GM12878 (cell line): ENCODE data around the gene WDR91. TPM values are rescaled to one million over a fixed set of nuclear protein-coding genes. Genes with fewer than 3 reads are reported as not detected.

Experiments
- ATAC-seq: fragments of 200-7000 bp; cut with Tn5 transposase; 3 replicates; pipeline ENCODE4 v1.9.1; 2020; ENCODE audit warnings: mild to moderate bottlenecking, moderate library complexity
- BruUV-seq: library from RNA; stranded (reverse); fragments of 400-500 nt; replicated peaks from 2 replicates; lab custom pipeline; 2021; lab: Mats Ljungman, UMichigan
- CTCF ChIA-PET: fragments of 300-600 bp; sonication (Branson Sonifier 250); formaldehyde crosslinking; extraction: SDS; loops from one replicate; lab custom pipeline; 2021; ENCODE audit warnings: inconsistent platforms; lab: Yijun Ruan, JAX
- POLR2A ChIA-PET: fragments of 350-600 bp; formaldehyde crosslinking; extraction: SDS; loops from one replicate; lab custom pipeline; 2021; ENCODE audit warnings: inconsistent platforms; lab: Charles Lee
- RAD21 ChIA-PET: fragments of 300-600 bp; sonication (Branson Sonifier 250); formaldehyde crosslinking; loops from one replicate; lab custom pipeline; 2023; ENCODE audit warnings: antibody characterized with exemption; ENCODE audit not compliant: unreplicated experiment; lab: Charles Lee
- SMC1A ChIA-PET: fragments of 300-600 bp; sonication (Branson Sonifier 250); formaldehyde crosslinking; loops from one replicate; lab custom pipeline; 2023; ENCODE audit not compliant: unreplicated experiment, uncharacterized antibody; lab: Charles Lee
- DNase-seq: peaks from one replicate; pipeline ENCODE4 v3.0.0-alpha.2; 2011; ENCODE audit warnings: low read depth, low spot score
- FAIRE-seq: peaks from 3 replicates; lab custom pipeline; 2011; peaks lifted over from hg19 to GRCh38; lab: Jason Lieb, UNC
- H2AFZ ChIP-seq: 2 replicates; pipeline ENCODE4 v1.6.0; 2011; ENCODE audit warnings: low read depth, low read length, control low read depth; ENCODE audit not compliant: control insufficient read depth
- H3K27ac ChIP-seq: 2 replicates; pipeline ENCODE4 v1.5.1; 2011; ENCODE audit warnings: control low read depth; ENCODE audit not compliant: control insufficient read depth, insufficient read depth
- H3K27me3 ChIP-seq, 2 experiments: replicated peaks in 1 of 2; 2 replicates each; pipeline versions ENCODE4 v1.6.0 to v1.6.1; 2011; ENCODE audit warnings: low read length in 1 of 2; ENCODE audit not compliant: control insufficient read depth in 2 of 2, insufficient read depth in 2 of 2
- H3K36me3 ChIP-seq, 2 experiments: 2 replicates each; pipeline ENCODE4 v1.5.1; 2011; ENCODE audit warnings: low read length in 1 of 2; ENCODE audit not compliant: control insufficient read depth in 2 of 2, insufficient read depth in 2 of 2
- H3K4me1 ChIP-seq: 2 replicates; pipeline ENCODE4 v1.6.1; 2011; ENCODE audit warnings: mild to moderate bottlenecking, low read length, moderate library complexity, mixed read lengths; ENCODE audit not compliant: control insufficient read depth, insufficient read depth
- H3K4me2 ChIP-seq: 2 replicates; pipeline ENCODE4 v1.6.0; 2011; ENCODE audit warnings: control low read depth; ENCODE audit not compliant: control insufficient read depth, insufficient read depth
- H3K4me3 ChIP-seq: fragments of 200-600 bp; sonication (generic); 2 replicates; pipeline ENCODE4 v1.5.1; 2016
- H3K79me2 ChIP-seq: 2 replicates; pipeline ENCODE4 v1.6.0; 2011; ENCODE audit warnings: low read length; ENCODE audit not compliant: control insufficient read depth, insufficient read depth
- H3K9ac ChIP-seq: 2 replicates; pipeline ENCODE4 v1.8.0; 2011; ENCODE audit warnings: low read length, control low read depth, mixed read lengths; ENCODE audit not compliant: control insufficient read depth, insufficient read depth
- H3K9me3 ChIP-seq: replicated peaks from 3 replicates; pipeline ENCODE4 v1.5.1; 2011; ENCODE audit warnings: mild to moderate bottlenecking, low read length; ENCODE audit not compliant: control insufficient read depth, insufficient read depth
- H4K20me1 ChIP-seq: 2 replicates; pipeline ENCODE4 v1.6.0; 2011; ENCODE audit not compliant: control insufficient read depth, insufficient read depth
- BACH1 ChIP-seq: fragments of 450-650 bp; IDR thresholded peaks from 2 replicates; pipeline ENCODE4 v1.6.1; 2017; ENCODE audit warnings: mild to moderate bottlenecking, borderline replicate concordance
- CREB1 ChIP-seq: IDR thresholded peaks from 2 replicates; pipeline ENCODE4 v1.6.1; 2012; ENCODE audit warnings: low read depth, mild to moderate bottlenecking, inconsistent platforms
- GATAD2B ChIP-seq: fragments of 450-650 bp; conservative IDR thresholded peaks from 2 replicates; pipeline ENCODE4 v1.6.1; 2017; ENCODE audit warnings: low read depth, mild to moderate bottlenecking, moderate library complexity
- IKZF2 ChIP-seq, 2 experiments: fragments of 450-650 bp; IDR thresholded peaks; 2 replicates each; pipeline ENCODE4 v1.6.1; 2017; ENCODE audit warnings: mild to moderate bottlenecking in 2 of 2, moderate library complexity in 2 of 2
- KAT2A ChIP-seq: conservative IDR thresholded peaks from 2 replicates; pipeline ENCODE4 v1.6.1; 2011; ENCODE audit warnings: low read depth, low read length; ENCODE audit not compliant: control insufficient read depth
- NFYA ChIP-seq: IDR thresholded peaks from 2 replicates; pipeline ENCODE4 v1.6.1; 2011; ENCODE audit warnings: low read depth, mild to moderate bottlenecking, low read length, improper control_type of control experiment, borderline replicate concordance
- PKNOX1 ChIP-seq: fragments of 450-650 bp; IDR thresholded peaks from 2 replicates; pipeline ENCODE4 v1.6.1; 2016; ENCODE audit warnings: mild to moderate bottlenecking
- POLR2AphosphoS5 ChIP-seq: IDR thresholded peaks from 2 replicates; pipeline ENCODE4 v1.6.1; 2011; ENCODE audit warnings: mild to moderate bottlenecking, low read length, inconsistent platforms
- RELB ChIP-seq: fragments of 450-650 bp; IDR thresholded peaks from 2 replicates; pipeline ENCODE4 v1.6.1; 2017; ENCODE audit warnings: low read depth, mild to moderate bottlenecking, moderate library complexity
- SPI1 ChIP-seq: IDR thresholded peaks from 2 replicates; pipeline ENCODE4 v1.6.1; 2011; ENCODE audit warnings: low read depth, mild to moderate bottlenecking, low read length, moderate library complexity, borderline replicate concordance; ENCODE audit not compliant: insufficient read depth
- SUPT20H ChIP-seq: IDR thresholded peaks from 2 replicates; pipeline ENCODE4 v1.6.1; 2011; ENCODE audit warnings: low read depth, mild to moderate bottlenecking, low read length, moderate library complexity, borderline replicate concordance; ENCODE audit not compliant: control insufficient read depth
- in situ Hi-C: fragments of 300-500 bp; cut with MboI; formaldehyde crosslinking; loops from 9 replicates; pipeline ENCODE4 v1.14.3; 2018; ENCODE audit warnings: mixed read lengths
- intact Hi-C: fragments of 100-400 bp; cut with micrococcal nuclease; formaldehyde crosslinking; loops from one replicate; pipeline ENCODE4 v1.14.2; 2022; ENCODE audit not compliant: unreplicated experiment
- polyA plus RNA-seq, 11 experiments: library from polyadenylated mRNA; depleted of rRNA in 4 of 11; unstranded in 6 of 11; stranded (reverse) in 5 of 11; fragments of >200 nt; fragmentation: Nextera tagmentation in 4 of 11; fragmentation: Illumina TruSeq in 1 of 11; extraction: Ambion mirVana in 4 of 11; extraction: Trizol in 1 of 11; gene quantifications; 1 replicate in 1 of 11; 2 replicates in 10 of 11; pipeline versions ENCODE4 v1.2.1 to v1.2.3, GENCODE V29; 2011 to 2016; ENCODE audit warnings: inconsistent platforms in 2 of 11, missing spikeins in 2 of 11, low read depth in 1 of 11
- total RNA-seq, 4 experiments: library from RNA; depleted of rRNA in 3 of 4; stranded (reverse); fragments of >200 nt in 3 of 4; fragmentation: Illumina TruSeq in 1 of 4; extraction: Trizol in 1 of 4; gene quantifications; 2 replicates each; pipeline versions ENCODE4 v1.2.1 to v1.2.3, GENCODE V29; 2013 to 2021

The WDR91 gene
- total and polyA plus RNA-seq, 10 of the 15 experiments (the other 5 are each of a cell fraction or from before 2014, with no cell fraction given), result 7.6 to 83.3 (median 16.5) TPM

DNA sequence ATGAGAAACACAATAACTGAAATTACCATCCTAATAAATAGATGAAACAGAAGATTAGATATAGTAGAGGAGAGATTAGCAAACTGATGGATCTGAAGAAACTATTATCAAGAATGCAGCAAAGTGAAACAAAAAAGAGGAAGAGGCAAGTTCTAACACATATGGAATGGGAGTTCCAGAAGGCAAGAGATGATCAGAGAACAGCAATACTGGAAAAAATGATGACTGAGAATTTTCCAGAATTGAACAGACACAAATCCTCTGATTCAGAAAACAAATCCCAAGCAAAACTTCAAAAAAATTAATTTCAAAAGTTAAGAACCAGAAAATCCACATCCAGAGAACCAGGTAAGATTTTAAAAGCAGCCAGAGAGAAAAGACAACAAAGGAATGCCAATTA lies 20.6 kb downstream of the WDR91 start:
- ChIA-PET SMC1A (interaction anchor here (0.8 to 9.3 kb wide), 7 partner anchors 8 to 203 kb away, joined by 3 to 251 read pairs (median 4); partner anchors contain the start of genes CYREN and WDR91), CTCF (interaction anchor here (1.3 to 10.2 kb wide), 4 partner anchors 10 to 83 kb away, joined by 3 to 135 read pairs (median 57); partner anchors contain the start of genes CYREN and WDR91), POLR2A (interaction anchor here (1.1 to 9.9 kb wide), 5 partner anchors 8 to 202 kb away, joined by 3 to 299 read pairs (median 12); partner anchors contain the start of genes CYREN and WDR91), RAD21 (interaction anchor here (1.1 to 8.4 kb wide), 7 partner anchors 16 to 203 kb away, joined by 3 to 230 read pairs (median 27); partner anchors contain the start of genes AGBL3, CYREN and WDR91)
- H2AFZ ChIP-seq, result no peak overlapping the region
- intact Hi-C loops (no loop called here), in situ Hi-C loops (no loop called here)
- DNase-seq (no peak), ATAC-seq (no peak), FAIRE-seq (peak; percentile 31)
- H3K79me2 ChIP-seq, result peaks cover 30% of the 10 kb centered on the region
- no peaks in the 10 kb centered on the region for H4K20me1 ChIP-seq
- no TSS peak for BruUV-seq
- no peak overlapping the region for H3K4me3 ChIP-seq
- H3K36me3 ChIP-seq, result peaks cover 24 to 42% of the 10 kb centered on the region in 2 experiments
- no peaks in the 10 kb centered on the region for H3K27me3 ChIP-seq
- H3K9me3 ChIP-seq, result no peaks in the 10 kb centered on the region
- no peak overlapping the region for H3K27ac ChIP-seq
- no peak for TF ChIP-seq CREB1
- no peak for TF ChIP-seq PKNOX1
- no peak for TF ChIP-seq BACH1
- TF ChIP-seq POLR2AphosphoS5, result no peak
- TF ChIP-seq SUPT20H, result no peak
- peak; percentile 35 to 63; a peak in 2 of 4 replicates for TF ChIP-seq IKZF2 (IDR thresholded peaks at IDR 0.05)
- TF ChIP-seq RELB, result peak; percentile 41; the same call in 1 of the 2 replicates
- no peak for TF ChIP-seq GATAD2B
- no peak for TF ChIP-seq KAT2A
- no peak for TF ChIP-seq NFYA
- TF ChIP-seq SPI1, result peak; percentile 40; the same call in 1 of the 2 replicates
- H3K9ac ChIP-seq, result no peak overlapping the region
- no peak overlapping the region for H3K4me2 ChIP-seq
- peaks cover 29% of the 10 kb centered on the region for H3K4me1 ChIP-seq
